Glutamatergic neuron (in vitro differentiated cells): ENCODE results near the gene UBE3C. TPM values are rescaled to one million over a fixed set of nuclear protein-coding genes. Genes with fewer than 3 reads are reported as not detected.

Experiments used
- DNase-seq: peaks from one replicate; pipeline ENCODE4 v3.0.0; 2022
- H3K27ac Mint-ChIP-seq: one replicate; pipeline ENCODE4 v1.8.0; 2020; ENCODE audit warnings: mild to moderate bottlenecking, mixed read lengths, inconsistent platforms; ENCODE audit not compliant: unreplicated experiment
- H3K27me3 Mint-ChIP-seq: one replicate; pipeline ENCODE4 v1.8.0; 2020; ENCODE audit warnings: mild to moderate bottlenecking, moderate library complexity, mixed read lengths, inconsistent platforms; ENCODE audit not compliant: unreplicated experiment
- H3K36me3 Mint-ChIP-seq: one replicate; pipeline ENCODE4 v1.8.0; 2020; ENCODE audit warnings: mild to moderate bottlenecking, mixed read lengths, inconsistent platforms; ENCODE audit not compliant: unreplicated experiment
- H3K4me1 Mint-ChIP-seq: one replicate; pipeline ENCODE4 v1.8.0; 2020; ENCODE audit warnings: mild to moderate bottlenecking, low read depth, mixed read lengths, inconsistent platforms; ENCODE audit not compliant: unreplicated experiment
- H3K4me3 Mint-ChIP-seq: one replicate; pipeline ENCODE4 v1.8.0; 2020; ENCODE audit warnings: mild to moderate bottlenecking, mixed read lengths, inconsistent platforms; ENCODE audit not compliant: unreplicated experiment
- H3K9me3 Mint-ChIP-seq: one replicate; pipeline ENCODE4 v1.8.0; 2020; ENCODE audit warnings: mild to moderate bottlenecking, moderate library complexity, mixed read lengths, inconsistent platforms; ENCODE audit not compliant: unreplicated experiment
- CTCF ChIP-seq: fragments of 200-600 bp; sonication (generic); IDR thresholded peaks from one replicate; pipeline ENCODE4 v1.5.0; 2021; ENCODE audit not compliant: partially characterized antibody, unreplicated experiment
- total RNA-seq: library from RNA; stranded (reverse); fragmentation: NEBNext Ultra II Directional; extraction: Animal tissue kit (Norgen Biotek cat#: 25700); gene quantifications from one replicate; pipeline ENCODE4 v1.2.1, GENCODE V29; 2021; ENCODE audit not compliant: unreplicated experiment

Gene UBE3C
- total RNA-seq, 1 donor from 2014 or later = 52.5 TPM

- Mint-ChIP-seq H3K4me3 (no peak overlapping the region), H3K9me3 (no peaks in the 10 kb centered on the region), H3K27ac (no peak overlapping the region), H3K27me3 (no peaks in the 10 kb centered on the region), H3K4me1 (peaks cover 8% of the 10 kb centered on the region), H3K36me3 (peaks cover 8% of the 10 kb centered on the region)
- no peak for DNase-seq
- no peak for TF ChIP-seq CTCF
Measured at GRCh38 chr7:157136372-157136771, 2.4 kb upstream of the UBE3C start.

- Mint-ChIP-seq H3K27me3 (no peaks in the 10 kb centered on the region), H3K4me1 (peaks cover 12% of the 10 kb centered on the region), H3K27ac (no peak overlapping the region), H3K4me3 (peak overlapping the region; percentile 49), H3K36me3 (peaks cover 8% of the 10 kb centered on the region), H3K9me3 (peaks cover 2% of the 10 kb centered on the region)
- no peak for DNase-seq
- no peak for TF ChIP-seq CTCF
Measured at GRCh38 chr7:157138101-157138423, 664 bp upstream of the UBE3C start.

GRCh38 chr7:157139111-157139809 lies 534 bp downstream of the UBE3C start:
- Mint-ChIP-seq H3K4me1 (peaks cover 13% of the 10 kb centered on the region), H3K36me3 (peaks cover 8% of the 10 kb centered on the region), H3K4me3 (peak overlapping the region; percentile 88), H3K27ac (peak overlapping the region; percentile 48), H3K9me3 (peaks cover 2% of the 10 kb centered on the region), H3K27me3 (no peaks in the 10 kb centered on the region)
- DNase-seq = peak; percentile 50
- no peak for TF ChIP-seq CTCF

- Mint-ChIP-seq H3K27ac (peak overlapping the region; percentile 48), H3K4me3 (peak overlapping the region; percentile 88), H3K27me3 (no peaks in the 10 kb centered on the region), H3K9me3 (peaks cover 2% of the 10 kb centered on the region), H3K36me3 (peaks cover 8% of the 10 kb centered on the region), H3K4me1 (peaks cover 13% of the 10 kb centered on the region)
- no peak for TF ChIP-seq CTCF
- DNase-seq = no peak
Measured at GRCh38 chr7:157139810-157140510, 1.2 kb downstream of the UBE3C start.

GRCh38 chr7:157140511-157140905 lies 1.8 kb downstream of the UBE3C start:
- DNase-seq = no peak
- Mint-ChIP-seq H3K9me3 (peaks cover 2% of the 10 kb centered on the region), H3K4me3 (peak overlapping the region; percentile 88), H3K27ac (peak overlapping the region; percentile 24), H3K36me3 (peaks cover 8% of the 10 kb centered on the region), H3K27me3 (no peaks in the 10 kb centered on the region), H3K4me1 (peaks cover 13% of the 10 kb centered on the region)
- TF ChIP-seq CTCF = no peak
